Measurements from ENCODE around the gene KIR2DL3.

Gene KIR2DL3

GRCh38 chr19:54790711-54791110, 52.4 kb downstream of the KIR2DL3 start:
- ATAC-seq (ENCODE audit: low read depth) (no peak), DNase-seq (ENCODE audit: low spot score) (no peak)
- no peak for TF ChIP-seq CTCF (IDR thresholded peaks at IDR 0.05; ENCODE audit: poor library complexity, severe bottlenecking)
- Histone ChIP-seq H3K4me1 (ENCODE audit: insufficient read depth, poor library complexity, severe bottlenecking) (no peaks in the 10 kb centered on the region), H3K27me3 (ENCODE audit: insufficient read depth, poor library complexity, severe bottlenecking) (no peaks in the 10 kb centered on the region), H3K27ac (ENCODE audit: poor library complexity, severe bottlenecking) (no peak overlapping the region), H3K4me3 (ENCODE audit: severe bottlenecking) (no peak overlapping the region), H3K36me3 (ENCODE audit: low read depth) (no peaks in the 10 kb centered on the region), H3K9me3 (ENCODE audit: severe bottlenecking) (no peaks in the 10 kb centered on the region)

- DNase-seq (ENCODE audit: low spot score) (no peak), ATAC-seq (ENCODE audit: low read depth) (no peak)
- H3K36me3 ChIP-seq (ENCODE audit: low read depth), result no peaks in the 10 kb centered on the region
- no peaks in the 10 kb centered on the region for H3K4me1 ChIP-seq (ENCODE audit: insufficient read depth, poor library complexity, severe bottlenecking)
- no peaks in the 10 kb centered on the region for H3K27me3 ChIP-seq (ENCODE audit: insufficient read depth, poor library complexity, severe bottlenecking)
- no peak overlapping the region for H3K27ac ChIP-seq (ENCODE audit: poor library complexity, severe bottlenecking)
- H3K9me3 ChIP-seq (ENCODE audit: severe bottlenecking), result no peaks in the 10 kb centered on the region
- no peak for TF ChIP-seq CTCF (IDR thresholded peaks at IDR 0.05; ENCODE audit: poor library complexity, severe bottlenecking)
- no peak overlapping the region for H3K4me3 ChIP-seq (ENCODE audit: severe bottlenecking)
These were observed 53.2 kb downstream of the KIR2DL3 start for GRCh38 chr19:54791476-54791875.

GRCh38 chr19:54792814-54793213, 54.5 kb downstream of the KIR2DL3 start:
- no peak for ATAC-seq (ENCODE audit: low read depth)

GRCh38 chr19:54795758-54796157, 57.4 kb downstream of the KIR2DL3 start:
- no peaks in the 10 kb centered on the region for H3K36me3 ChIP-seq (ENCODE audit: low read depth)
- H3K4me3 ChIP-seq (ENCODE audit: severe bottlenecking), result no peak overlapping the region
- TF ChIP-seq CTCF (IDR thresholded peaks at IDR 0.05; ENCODE audit: poor library complexity, severe bottlenecking), result no peak
- ATAC-seq (ENCODE audit: low read depth), result no peak
- DNase-seq (ENCODE audit: low spot score), result no peak
- no peaks in the 10 kb centered on the region for H3K4me1 ChIP-seq (ENCODE audit: insufficient read depth, poor library complexity, severe bottlenecking)
- no peaks in the 10 kb centered on the region for H3K27me3 ChIP-seq (ENCODE audit: insufficient read depth, poor library complexity, severe bottlenecking)
- H3K9me3 ChIP-seq (ENCODE audit: severe bottlenecking), result no peaks in the 10 kb centered on the region
- H3K27ac ChIP-seq (ENCODE audit: poor library complexity, severe bottlenecking), result no peak overlapping the region

More at GRCh38 chr19:54792814-54793213, 54.5 kb downstream of the KIR2DL3 start:
- H3K9me3 ChIP-seq (ENCODE audit: severe bottlenecking), result no peaks in the 10 kb centered on the region
- DNase-seq (ENCODE audit: low spot score), result no peak
- no peak for TF ChIP-seq CTCF (IDR thresholded peaks at IDR 0.05; ENCODE audit: poor library complexity, severe bottlenecking)
- H3K27ac ChIP-seq (ENCODE audit: poor library complexity, severe bottlenecking), result no peak overlapping the region
- H3K4me3 ChIP-seq (ENCODE audit: severe bottlenecking), result peak overlapping the region; percentile 12
- no peaks in the 10 kb centered on the region for H3K4me1 ChIP-seq (ENCODE audit: insufficient read depth, poor library complexity, severe bottlenecking)
- no peaks in the 10 kb centered on the region for H3K36me3 ChIP-seq (ENCODE audit: low read depth)
- H3K27me3 ChIP-seq (ENCODE audit: insufficient read depth, poor library complexity, severe bottlenecking), result no peaks in the 10 kb centered on the region

Measured in RWPE2 (cell line).